NK-92 (cell line): ENCODE data around the gene ADD1.

ENCODE experiments used
- DNase-seq: peaks from one replicate; lab custom pipeline; 2025; ENCODE audit not compliant: unreplicated experiment; lab: John Stamatoyannopoulos, UW

ADD1 gene

DNA sequence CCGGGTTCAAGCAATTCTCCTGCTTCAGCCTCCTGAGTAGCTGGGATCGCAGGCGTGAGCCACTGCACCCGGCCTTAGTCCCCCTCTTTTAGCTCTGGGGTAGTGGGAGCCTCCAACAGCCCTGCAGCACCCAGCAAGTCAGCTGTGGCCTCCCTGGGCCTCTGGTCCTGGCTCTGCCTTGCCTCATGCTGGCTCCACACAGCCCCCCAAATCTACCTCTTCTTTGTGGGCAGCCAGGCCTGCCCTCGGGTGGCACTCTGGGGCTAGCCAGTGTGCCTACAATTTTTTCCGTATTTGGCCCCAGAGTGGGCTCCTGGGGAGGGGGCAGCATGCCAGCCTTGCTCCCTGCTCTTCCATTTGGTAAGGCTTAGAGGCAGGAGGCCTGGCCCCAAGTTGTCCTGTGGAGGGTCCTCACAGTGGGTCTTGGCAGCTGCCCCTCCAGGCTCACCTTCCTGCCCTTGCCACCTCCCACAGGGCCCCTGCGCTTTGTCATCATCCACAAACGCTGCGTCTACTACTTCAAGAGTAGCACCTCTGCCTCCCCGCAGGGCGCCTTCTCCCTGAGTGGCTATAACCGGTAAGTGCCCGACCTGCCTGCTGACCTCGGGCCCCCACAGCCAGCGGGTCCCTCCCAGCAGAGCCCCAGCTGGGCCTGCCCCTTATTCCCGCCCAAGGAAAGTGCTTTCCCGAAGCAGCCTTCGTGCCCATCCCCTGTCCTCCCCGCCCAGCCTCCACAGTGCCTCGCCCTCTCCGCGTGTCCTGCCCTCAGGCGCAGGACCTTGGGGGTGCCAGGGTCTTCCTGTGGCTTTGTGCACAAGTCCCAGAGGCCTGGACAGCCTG is 21.0 kb upstream of the ADD1 start:
- DNase-seq, result no peak

DNA sequence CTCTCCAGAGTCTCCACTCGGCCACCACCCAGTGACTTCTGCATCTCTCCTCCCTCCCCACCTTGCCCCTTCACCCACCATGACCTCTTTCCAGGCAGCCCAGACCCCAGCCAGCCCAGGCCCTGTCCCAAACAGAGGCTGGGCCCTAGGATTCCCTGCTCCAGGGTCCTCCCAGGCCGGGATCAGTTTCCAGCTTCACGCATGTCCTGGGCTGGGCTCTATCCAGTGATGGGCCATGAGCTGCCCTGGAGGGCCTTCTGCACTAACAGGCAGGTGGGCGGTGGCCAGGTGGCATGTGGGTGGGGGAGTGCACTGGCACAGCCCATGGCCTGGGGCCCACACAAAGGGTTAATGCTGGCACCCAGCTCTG is 20.4 kb upstream of the ADD1 start:
- no peak for DNase-seq

GRCh38 chr4:2823671-2824328 is 19.8 kb upstream of the ADD1 start:
- no peak for DNase-seq

DNA sequence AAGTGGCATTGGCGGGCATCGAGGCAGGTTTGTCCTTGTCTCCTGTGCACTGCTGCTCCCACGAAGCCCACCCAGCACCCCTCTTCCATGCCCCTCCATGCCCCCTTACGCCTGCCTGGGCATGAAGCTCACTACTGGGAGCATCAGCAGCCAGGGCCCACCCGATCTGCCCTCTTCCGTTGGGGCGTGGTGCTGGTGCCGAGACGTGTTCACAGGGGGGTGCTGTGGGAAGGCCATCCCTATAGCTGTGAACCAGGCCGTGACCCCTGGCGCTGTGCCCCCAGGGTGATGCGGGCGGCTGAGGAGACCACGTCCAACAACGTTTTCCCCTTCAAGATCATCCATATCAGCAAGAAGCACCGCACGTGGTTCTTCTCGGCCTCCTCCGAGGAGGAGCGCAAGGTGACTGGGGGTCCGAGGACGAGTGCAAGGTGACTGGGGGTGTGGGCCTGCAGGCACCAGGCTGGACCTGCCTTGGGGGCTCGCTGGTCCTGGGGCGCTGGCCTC is 19.3 kb upstream of the ADD1 start:
- DNase-seq, result no peak

DNA sequence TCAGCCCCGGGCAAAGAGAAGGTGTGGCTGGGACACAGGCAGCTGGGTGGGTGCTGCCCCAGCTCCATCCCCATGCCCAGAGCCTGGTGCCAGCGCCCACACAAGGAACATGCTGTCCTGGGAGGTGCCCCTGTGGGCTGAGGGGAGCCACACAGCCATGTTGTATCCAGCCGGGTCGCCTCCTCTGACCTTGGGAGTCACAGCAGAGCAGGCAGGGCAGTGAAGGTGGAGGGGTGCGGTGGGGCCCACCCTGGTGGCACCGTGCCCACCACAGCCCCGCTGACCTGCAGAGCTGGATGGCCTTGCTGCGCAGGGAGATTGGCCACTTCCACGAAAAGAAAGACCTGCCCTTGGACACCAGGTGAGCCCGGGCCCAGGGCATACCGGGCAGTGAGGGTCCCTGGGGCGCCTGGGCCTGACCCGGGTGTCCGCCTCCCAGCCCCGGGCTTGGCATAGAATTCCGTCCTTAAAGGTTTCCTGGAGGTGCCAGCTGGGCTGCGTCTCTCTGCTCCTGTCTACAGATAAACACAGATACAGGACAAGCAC is 18.7 kb upstream of the ADD1 start:
- no peak for DNase-seq

DNA sequence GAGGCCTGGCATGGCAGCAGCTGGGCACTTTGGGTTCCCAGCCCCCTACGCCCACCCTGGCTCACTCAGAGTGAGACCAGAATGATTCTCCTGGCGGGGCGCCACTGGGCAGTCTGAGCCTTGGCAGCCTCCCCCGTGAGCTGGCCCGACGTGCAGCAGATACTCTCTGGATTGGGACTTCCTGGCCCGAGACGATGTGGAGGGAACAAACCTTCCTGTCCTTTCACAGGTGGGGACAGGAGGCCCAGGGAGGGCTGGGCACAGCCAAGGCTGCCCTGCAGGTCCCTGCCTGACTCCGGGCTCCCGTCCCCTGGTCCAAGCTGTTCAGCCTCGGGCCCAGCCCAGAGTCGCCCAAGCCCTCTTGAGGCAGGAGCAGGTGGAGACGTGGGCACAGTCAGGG is 17.9 kb upstream of the ADD1 start:
- no peak for DNase-seq

- no peak for DNase-seq
Observed at GRCh38 chr4:2827071-2827873, 16.4 kb upstream of the ADD1 start.

DNA sequence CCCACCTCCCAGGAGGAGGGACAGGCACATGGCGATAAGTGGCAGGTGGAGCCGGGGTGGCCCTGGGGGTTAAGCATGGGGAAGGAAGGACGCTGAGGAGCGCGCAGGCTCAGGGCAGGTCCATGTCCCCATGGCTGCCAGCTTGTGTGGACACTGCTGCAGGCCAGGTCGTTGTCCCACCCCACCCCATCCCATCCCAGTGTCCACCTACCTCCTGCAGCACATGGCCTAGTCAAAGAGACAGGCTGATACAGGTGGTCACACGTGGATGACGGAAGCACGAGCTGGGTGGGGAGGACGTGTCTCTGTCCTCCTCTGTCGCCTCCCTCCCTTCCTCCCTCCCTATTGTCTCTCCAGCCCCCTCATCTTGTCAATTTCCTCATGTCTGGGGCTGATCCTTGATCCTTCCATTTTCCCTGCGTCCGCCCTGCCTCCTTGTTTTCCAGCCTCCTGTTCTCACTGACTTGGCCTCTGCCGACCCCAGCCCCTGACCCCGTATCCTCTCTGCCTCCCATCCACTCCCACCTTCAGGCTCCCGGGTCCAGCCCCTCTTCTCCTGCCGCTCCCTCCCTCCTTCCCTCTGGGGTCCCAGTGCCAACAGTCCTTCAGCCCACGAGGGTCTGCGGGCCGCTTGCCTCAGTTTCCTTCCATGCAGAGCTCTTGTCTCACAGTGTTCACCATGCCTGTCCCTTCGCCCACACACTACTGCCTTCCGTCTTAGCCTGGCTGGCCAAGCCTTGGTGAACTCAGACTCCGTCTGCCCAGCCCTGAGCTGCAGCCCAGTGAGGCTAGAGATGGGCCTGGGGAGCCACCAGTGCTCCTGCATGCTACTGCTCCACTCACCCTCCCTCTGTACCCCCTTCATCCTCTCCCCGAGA is 15.5 kb upstream of the ADD1 start:
- no peak for DNase-seq

GRCh38 chr4:2828758-2829181 is 14.9 kb upstream of the ADD1 start:
- no peak for DNase-seq

GRCh38 chr4:2829321-2829932 is 14.2 kb upstream of the ADD1 start:
- DNase-seq, result no peak

DNA sequence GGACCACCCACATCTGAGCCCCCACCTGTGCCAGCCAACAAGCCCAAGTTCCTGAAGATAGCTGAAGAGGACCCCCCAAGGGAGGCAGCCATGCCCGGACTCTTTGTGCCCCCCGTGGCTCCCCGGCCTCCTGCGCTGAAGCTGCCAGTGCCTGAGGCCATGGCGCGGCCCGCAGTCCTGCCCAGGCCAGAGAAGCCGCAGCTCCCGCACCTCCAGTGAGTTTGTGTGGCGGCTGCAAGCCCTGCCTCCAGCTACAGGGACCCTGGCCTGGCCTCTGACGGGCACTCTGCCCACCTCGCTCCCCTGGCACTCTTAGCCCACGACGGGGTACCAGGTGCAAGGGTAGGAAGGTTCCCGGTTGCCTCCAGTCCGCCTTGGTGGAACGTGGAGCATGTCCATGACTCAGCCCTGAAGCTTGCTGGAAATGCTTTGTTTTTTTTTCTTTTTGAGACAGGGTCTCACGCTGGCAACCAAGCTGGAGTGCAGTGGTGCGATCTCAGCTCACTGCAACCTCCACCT is 13.7 kb upstream of the ADD1 start:
- no peak for DNase-seq

DNA sequence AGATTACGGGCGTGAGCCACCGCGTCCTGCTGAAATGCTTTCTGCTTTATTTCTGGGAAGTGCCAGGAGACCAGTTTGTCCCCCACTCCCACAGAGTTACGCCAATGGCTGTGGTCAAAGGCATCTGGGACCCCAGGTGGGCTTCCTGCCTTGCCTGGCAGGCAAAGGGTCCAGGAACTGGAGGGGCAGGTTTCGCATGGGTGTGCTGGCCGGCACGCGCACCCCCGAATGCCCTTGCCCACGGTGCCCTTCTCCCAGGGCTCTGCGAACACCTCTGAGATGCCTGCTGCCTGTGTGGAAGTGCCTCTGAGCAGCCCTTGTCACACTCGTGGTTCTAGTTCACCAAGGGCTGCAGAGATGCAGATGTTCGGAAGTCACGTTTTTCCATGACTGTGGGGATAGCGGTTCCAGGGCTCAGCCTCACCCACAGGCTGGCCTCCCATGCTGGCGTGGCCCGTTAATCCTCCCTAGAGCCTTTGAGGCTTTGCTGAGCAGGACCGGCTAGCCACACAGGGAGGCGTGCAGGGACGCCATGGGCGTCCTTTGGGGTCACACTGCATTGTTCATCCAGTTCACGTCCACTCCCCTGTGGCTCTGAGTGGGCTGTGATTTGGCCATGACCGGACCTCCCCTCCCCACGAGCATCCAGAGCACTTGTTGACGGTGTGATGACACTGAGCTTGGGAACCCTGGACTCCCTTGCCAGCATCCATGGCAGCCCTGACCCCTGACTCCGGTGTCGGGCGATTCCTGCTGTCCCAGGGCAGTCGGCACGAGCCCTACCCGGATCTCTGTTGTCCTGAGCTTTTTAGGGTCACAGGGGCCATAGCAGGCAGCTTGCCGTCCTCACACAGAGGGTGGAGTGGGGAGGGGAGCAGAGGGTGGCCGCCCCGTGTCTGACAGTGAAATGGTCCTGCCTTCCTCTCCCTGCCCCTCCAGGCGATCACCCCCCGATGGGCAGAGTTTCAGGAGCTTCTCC is 12.7 kb upstream of the ADD1 start:
- DNase-seq, result no peak

GRCh38 chr4:2831611-2832308 is 11.9 kb upstream of the ADD1 start:
- no peak for DNase-seq

- no peak for DNase-seq
Observed at GRCh38 chr4:2832309-2832980, 11.2 kb upstream of the ADD1 start.

DNA sequence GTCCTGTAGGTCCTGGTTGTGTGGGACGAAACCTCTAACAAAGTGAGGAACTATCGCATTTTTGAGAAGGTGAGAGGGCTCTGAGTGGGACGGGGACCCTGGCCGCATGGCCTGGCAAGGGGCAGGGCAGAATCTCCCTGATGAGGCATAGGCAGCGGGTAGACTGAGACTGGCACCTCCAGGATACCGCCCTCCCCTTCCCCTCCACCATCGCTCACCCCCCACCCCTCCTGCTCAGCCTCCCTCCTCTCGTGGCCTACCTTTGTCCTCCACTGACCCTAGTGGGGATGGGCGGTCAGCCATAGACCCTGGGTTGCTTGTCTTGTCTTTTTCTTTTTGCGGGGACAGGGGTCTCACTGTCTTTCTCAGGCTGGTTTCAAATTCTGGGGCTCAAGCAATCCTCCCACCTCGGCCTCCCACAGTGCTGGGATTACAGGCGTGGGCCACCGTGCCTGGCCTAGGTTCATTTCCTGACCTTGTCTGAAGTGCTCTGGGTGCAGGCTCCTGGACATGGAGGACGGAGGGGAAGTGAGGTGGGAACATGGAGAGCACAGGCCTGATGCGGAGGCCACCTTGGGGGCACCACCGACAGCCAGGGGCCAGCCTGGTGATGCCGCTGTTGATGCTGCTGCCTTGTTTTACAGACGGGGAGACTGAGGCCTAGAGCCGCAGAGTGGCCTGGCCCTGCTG is 10.5 kb upstream of the ADD1 start:
- no peak for DNase-seq

GRCh38 chr4:2833671-2834000 is 10.0 kb upstream of the ADD1 start:
- DNase-seq, result no peak
